ENCODE measurements around the gene B3GALT5. TPM values are rescaled to one million over a fixed set of nuclear protein-coding genes. Genes with fewer than 3 reads are reported as not detected.

The B3GALT5 gene
- total RNA-seq, 2 donors from 2014 or later, result 0.64 to 1.2 TPM

DNA sequence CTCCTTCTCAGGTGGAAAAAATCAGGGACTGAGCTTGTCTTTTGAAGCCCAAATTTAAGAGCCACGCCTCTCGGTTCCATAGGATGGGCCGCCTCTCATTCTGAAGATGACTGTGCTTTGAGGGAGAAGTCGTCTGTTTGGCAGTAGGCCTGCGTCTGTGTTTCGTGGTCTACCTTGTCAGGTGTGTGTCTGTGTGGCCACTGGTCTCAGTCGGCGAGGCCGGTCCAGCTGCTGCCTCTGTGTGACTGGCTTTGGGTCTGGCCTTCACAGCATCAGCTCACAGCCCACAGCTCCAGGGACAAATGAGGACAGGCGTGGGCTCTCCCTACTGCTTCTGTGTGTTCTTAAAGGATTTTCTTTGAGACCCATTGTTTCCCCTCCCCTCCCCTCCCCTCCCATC is 50.3 kb downstream of the B3GALT5 start:
- intact Hi-C loops (cut with DNase I), result no loop called here
- no peaks in the 10 kb centered on the region for H3K36me3 ChIP-seq
- H3K4me3 ChIP-seq, result no peak overlapping the region
- no peak overlapping the region for H3K27ac ChIP-seq
- no peaks in the 10 kb centered on the region for H3K9me3 ChIP-seq
- no peaks in the 10 kb centered on the region for H3K4me1 ChIP-seq (replicated peaks)
- TF ChIP-seq POLR2AphosphoS5 (IDR thresholded peaks at IDR 0.05) (no peak), POLR2A (IDR thresholded peaks at IDR 0.05) (no peak)
- TF ChIP-seq, protein P1, sequence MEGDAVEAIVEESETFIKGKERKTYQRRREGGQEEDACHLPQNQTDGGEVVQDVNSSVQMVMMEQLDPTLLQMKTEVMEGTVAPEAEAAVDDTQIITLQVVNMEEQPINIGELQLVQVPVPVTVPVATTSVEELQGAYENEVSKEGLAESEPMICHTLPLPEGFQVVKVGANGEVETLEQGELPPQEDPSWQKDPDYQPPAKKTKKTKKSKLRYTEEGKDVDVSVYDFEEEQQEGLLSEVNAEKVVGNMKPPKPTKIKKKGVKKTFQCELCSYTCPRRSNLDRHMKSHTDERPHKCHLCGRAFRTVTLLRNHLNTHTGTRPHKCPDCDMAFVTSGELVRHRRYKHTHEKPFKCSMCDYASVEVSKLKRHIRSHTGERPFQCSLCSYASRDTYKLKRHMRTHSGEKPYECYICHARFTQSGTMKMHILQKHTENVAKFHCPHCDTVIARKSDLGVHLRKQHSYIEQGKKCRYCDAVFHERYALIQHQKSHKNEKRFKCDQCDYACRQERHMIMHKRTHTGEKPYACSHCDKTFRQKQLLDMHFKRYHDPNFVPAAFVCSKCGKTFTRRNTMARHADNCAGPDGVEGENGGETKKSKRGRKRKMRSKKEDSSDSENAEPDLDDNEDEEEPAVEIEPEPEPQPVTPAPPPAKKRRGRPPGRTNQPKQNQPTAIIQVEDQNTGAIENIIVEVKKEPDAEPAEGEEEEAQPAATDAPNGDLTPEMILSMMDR (IDR thresholded peaks at IDR 0.05), result no peak
- peaks cover 4% of the 10 kb centered on the region for H3K27me3 ChIP-seq (replicated peaks; ENCODE audit: insufficient read depth)
- 91% methylated on average over 10 of the region's 10 CpGs for WGBS
- no peak for DNase-seq (ENCODE audit: low spot score)

- intact Hi-C loops (cut with DNase I), result no loop called here
- no peak for DNase-seq (ENCODE audit: low spot score)
- WGBS, result 86% methylated on average over 15 of the region's 15 CpGs
- Histone ChIP-seq H3K9me3 (no peaks in the 10 kb centered on the region), H3K27ac (no peak overlapping the region), H3K27me3 (replicated peaks; ENCODE audit: insufficient read depth) (peaks cover 4% of the 10 kb centered on the region), H3K36me3 (no peaks in the 10 kb centered on the region), H3K4me3 (no peak overlapping the region), H3K4me1 (replicated peaks) (no peaks in the 10 kb centered on the region)
- TF ChIP-seq POLR2AphosphoS5 (IDR thresholded peaks at IDR 0.05), result no peak
- TF ChIP-seq POLR2A (IDR thresholded peaks at IDR 0.05), result no peak
- TF ChIP-seq, protein P1 (IDR thresholded peaks at IDR 0.05), result no peak
Observed at GRCh38 chr21:39663742-39664492, 51.2 kb downstream of the B3GALT5 start.

- WGBS, result 96% methylated on average over 12 of the region's 12 CpGs
- intact Hi-C loops (cut with DNase I), result no loop called here
Observed at GRCh38 chr21:39664586-39664985, 51.8 kb downstream of the B3GALT5 start.

DNA sequence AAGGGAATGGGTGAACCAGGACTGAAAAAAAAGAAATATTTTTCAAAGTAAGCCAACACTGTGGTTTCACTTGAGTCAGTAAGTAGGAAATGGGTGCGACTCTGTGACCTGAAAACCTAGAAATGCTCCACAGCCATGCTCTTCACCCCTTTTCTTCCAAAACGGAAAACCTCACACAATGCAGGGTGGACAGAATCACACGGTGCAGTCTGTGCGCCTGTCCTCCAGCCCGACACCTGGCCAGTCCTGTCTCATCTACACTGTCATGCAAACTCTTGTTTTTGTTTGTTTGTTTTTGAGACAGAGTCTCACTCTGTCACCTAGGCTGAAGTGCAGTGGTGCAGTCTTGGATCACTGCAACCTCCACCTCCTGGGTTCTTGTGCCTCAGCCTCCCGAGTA is 53.3 kb downstream of the B3GALT5 start:
- Histone ChIP-seq H3K4me1 (replicated peaks) (no peaks in the 10 kb centered on the region), H3K27me3 (replicated peaks; ENCODE audit: insufficient read depth) (peaks cover 4% of the 10 kb centered on the region), H3K9me3 (no peaks in the 10 kb centered on the region), H3K36me3 (no peaks in the 10 kb centered on the region), H3K4me3 (no peak overlapping the region), H3K27ac (no peak overlapping the region)
- WGBS, result 93% methylated on average over 6 of the region's 6 CpGs
- DNase-seq (ENCODE audit: low spot score), result no peak
- intact Hi-C loops (cut with DNase I), result no loop called here
- TF ChIP-seq POLR2AphosphoS5 (IDR thresholded peaks at IDR 0.05), result no peak
- TF ChIP-seq, protein P1 (IDR thresholded peaks at IDR 0.05), result no peak
- no peak for TF ChIP-seq POLR2A (IDR thresholded peaks at IDR 0.05)

More at GRCh38 chr21:39664586-39664985, 51.8 kb downstream of the B3GALT5 start:
- no peaks in the 10 kb centered on the region for H3K4me1 ChIP-seq (replicated peaks)
- H3K36me3 ChIP-seq, result no peaks in the 10 kb centered on the region
- H3K9me3 ChIP-seq, result no peaks in the 10 kb centered on the region
- no peak overlapping the region for H3K4me3 ChIP-seq
- H3K27ac ChIP-seq, result no peak overlapping the region
- TF ChIP-seq POLR2AphosphoS5 (IDR thresholded peaks at IDR 0.05) (no peak), POLR2A (IDR thresholded peaks at IDR 0.05) (no peak)
- TF ChIP-seq, protein P1 (IDR thresholded peaks at IDR 0.05), result no peak
- no peak for DNase-seq (ENCODE audit: low spot score)
- peaks cover 4% of the 10 kb centered on the region for H3K27me3 ChIP-seq (replicated peaks; ENCODE audit: insufficient read depth)

Measured in prostate gland (tissue), 2 donors.